ENCODE results near the gene CFL2. TPM values are rescaled to one million over a fixed set of nuclear protein-coding genes. Genes with fewer than 3 reads are reported as not detected.

Gene CFL2
- total RNA-seq, 1 experiment from 2014 or later, result 20.1 TPM

DNA sequence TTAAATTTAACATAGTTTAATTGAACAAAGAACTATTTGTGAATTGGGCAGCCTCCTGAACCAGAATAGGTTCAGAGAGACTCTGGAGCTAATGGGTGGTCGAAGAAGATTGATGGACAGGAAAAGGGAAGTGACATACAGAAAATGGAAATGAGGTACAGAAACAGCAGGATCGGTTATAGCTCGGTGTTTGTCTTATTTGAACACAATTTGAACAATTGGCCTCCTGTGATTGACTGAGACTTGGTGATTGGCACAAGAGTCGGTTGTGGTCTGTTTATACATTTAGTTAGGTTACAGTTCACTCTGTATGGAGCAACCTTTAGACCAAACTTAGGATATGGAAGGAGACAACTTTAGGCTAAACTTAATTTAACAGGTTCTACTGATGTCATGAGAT, 18.4 kb upstream of the CFL2 start (continued):
- TF ChIP-seq, protein P1, sequence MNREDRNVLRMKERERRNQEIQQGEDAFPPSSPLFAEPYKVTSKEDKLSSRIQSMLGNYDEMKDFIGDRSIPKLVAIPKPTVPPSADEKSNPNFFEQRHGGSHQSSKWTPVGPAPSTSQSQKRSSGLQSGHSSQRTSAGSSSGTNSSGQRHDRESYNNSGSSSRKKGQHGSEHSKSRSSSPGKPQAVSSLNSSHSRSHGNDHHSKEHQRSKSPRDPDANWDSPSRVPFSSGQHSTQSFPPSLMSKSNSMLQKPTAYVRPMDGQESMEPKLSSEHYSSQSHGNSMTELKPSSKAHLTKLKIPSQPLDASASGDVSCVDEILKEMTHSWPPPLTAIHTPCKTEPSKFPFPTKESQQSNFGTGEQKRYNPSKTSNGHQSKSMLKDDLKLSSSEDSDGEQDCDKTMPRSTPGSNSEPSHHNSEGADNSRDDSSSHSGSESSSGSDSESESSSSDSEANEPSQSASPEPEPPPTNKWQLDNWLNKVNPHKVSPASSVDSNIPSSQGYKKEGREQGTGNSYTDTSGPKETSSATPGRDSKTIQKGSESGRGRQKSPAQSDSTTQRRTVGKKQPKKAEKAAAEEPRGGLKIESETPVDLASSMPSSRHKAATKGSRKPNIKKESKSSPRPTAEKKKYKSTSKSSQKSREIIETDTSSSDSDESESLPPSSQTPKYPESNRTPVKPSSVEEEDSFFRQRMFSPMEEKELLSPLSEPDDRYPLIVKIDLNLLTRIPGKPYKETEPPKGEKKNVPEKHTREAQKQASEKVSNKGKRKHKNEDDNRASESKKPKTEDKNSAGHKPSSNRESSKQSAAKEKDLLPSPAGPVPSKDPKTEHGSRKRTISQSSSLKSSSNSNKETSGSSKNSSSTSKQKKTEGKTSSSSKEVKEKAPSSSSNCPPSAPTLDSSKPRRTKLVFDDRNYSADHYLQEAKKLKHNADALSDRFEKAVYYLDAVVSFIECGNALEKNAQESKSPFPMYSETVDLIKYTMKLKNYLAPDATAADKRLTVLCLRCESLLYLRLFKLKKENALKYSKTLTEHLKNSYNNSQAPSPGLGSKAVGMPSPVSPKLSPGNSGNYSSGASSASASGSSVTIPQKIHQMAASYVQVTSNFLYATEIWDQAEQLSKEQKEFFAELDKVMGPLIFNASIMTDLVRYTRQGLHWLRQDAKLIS (CRISPR knock-in tag; IDR thresholded peaks at IDR 0.05; ENCODE audit: borderline replicate concordance), result no peak
- no peak for TF ChIP-seq HMGA2 (CRISPR knock-in tag; IDR thresholded peaks at IDR 0.05)
- TF ChIP-seq, protein P2, sequence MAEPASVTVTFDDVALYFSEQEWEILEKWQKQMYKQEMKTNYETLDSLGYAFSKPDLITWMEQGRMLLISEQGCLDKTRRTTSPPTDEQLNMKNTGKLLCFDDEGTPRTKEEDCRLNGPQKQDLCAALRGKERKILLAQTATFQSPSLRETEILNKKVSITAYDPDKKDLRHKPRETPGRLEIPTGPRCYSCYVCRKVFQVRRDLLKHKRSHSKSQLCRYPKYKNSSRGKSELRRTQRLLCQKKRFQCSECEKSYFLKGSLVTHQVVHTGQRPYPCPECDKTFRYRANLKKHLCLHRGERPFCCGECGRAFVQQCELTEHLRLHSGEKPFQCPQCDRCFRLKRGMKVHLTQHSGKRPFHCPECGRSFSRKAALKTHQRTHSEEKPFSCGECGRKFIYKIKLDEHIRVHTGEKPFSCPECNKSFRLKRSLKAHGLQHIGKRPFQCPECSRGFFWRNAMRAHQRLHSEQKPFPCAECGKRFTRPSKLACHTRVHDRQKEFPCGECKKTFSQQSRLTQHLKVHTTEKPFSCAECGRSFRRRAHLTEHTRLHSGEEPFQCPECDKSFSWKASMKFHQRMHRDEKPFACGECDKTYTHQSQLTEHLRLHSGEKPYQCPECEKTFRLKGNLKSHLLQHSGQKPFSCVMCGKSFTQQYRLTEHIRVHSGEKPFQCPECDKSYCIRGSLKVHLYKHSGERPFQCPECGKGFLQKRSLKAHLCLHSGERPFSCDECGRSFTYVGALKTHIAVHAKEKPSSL (CRISPR knock-in tag; conservative IDR thresholded peaks at IDR 0.05), result no peak
- TF ChIP-seq GTF2I (CRISPR knock-in tag; conservative IDR thresholded peaks at IDR 0.05), result no peak
- TF ChIP-seq CREB1 (CRISPR knock-in tag; IDR thresholded peaks at IDR 0.05), result no peak

DNA sequence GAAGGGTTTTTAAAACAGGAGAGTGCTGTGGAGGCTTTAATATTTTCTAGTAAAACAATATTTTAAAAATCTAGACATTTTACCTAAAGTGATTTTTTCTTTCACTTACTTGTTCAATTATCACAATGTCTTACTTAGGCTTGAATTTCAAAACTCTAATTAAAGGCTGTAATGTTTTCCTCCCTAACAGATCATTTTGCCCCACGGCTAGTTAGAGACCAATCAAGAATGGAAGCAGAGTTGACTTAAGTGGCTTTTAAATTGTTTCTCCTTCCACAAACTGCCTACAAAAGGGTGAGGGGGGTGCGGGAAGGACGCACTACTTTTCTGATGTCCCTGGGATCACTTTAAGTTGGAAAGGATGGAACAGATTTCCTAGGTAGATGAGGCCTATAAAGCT, 9.5 kb upstream of the CFL2 start:
- ATAC-seq, result no peak
- no peaks in the 10 kb centered on the region for H3K36me3 Mint-ChIP-seq
- no peak for TF ChIP-seq ZNF396 (CRISPR knock-in tag; IDR thresholded peaks at IDR 0.05; ENCODE audit: borderline replicate concordance)
- TF ChIP-seq, protein P3, sequence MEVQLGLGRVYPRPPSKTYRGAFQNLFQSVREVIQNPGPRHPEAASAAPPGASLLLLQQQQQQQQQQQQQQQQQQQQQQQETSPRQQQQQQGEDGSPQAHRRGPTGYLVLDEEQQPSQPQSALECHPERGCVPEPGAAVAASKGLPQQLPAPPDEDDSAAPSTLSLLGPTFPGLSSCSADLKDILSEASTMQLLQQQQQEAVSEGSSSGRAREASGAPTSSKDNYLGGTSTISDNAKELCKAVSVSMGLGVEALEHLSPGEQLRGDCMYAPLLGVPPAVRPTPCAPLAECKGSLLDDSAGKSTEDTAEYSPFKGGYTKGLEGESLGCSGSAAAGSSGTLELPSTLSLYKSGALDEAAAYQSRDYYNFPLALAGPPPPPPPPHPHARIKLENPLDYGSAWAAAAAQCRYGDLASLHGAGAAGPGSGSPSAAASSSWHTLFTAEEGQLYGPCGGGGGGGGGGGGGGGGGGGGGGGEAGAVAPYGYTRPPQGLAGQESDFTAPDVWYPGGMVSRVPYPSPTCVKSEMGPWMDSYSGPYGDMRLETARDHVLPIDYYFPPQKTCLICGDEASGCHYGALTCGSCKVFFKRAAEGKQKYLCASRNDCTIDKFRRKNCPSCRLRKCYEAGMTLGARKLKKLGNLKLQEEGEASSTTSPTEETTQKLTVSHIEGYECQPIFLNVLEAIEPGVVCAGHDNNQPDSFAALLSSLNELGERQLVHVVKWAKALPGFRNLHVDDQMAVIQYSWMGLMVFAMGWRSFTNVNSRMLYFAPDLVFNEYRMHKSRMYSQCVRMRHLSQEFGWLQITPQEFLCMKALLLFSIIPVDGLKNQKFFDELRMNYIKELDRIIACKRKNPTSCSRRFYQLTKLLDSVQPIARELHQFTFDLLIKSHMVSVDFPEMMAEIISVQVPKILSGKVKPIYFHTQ (CRISPR knock-in tag; IDR thresholded peaks at IDR 0.05), result no peak
- TF ChIP-seq OVOL2 (CRISPR knock-in tag; IDR thresholded peaks at IDR 0.05; ENCODE audit: borderline replicate concordance), result no peak
- TF ChIP-seq, protein P4, sequence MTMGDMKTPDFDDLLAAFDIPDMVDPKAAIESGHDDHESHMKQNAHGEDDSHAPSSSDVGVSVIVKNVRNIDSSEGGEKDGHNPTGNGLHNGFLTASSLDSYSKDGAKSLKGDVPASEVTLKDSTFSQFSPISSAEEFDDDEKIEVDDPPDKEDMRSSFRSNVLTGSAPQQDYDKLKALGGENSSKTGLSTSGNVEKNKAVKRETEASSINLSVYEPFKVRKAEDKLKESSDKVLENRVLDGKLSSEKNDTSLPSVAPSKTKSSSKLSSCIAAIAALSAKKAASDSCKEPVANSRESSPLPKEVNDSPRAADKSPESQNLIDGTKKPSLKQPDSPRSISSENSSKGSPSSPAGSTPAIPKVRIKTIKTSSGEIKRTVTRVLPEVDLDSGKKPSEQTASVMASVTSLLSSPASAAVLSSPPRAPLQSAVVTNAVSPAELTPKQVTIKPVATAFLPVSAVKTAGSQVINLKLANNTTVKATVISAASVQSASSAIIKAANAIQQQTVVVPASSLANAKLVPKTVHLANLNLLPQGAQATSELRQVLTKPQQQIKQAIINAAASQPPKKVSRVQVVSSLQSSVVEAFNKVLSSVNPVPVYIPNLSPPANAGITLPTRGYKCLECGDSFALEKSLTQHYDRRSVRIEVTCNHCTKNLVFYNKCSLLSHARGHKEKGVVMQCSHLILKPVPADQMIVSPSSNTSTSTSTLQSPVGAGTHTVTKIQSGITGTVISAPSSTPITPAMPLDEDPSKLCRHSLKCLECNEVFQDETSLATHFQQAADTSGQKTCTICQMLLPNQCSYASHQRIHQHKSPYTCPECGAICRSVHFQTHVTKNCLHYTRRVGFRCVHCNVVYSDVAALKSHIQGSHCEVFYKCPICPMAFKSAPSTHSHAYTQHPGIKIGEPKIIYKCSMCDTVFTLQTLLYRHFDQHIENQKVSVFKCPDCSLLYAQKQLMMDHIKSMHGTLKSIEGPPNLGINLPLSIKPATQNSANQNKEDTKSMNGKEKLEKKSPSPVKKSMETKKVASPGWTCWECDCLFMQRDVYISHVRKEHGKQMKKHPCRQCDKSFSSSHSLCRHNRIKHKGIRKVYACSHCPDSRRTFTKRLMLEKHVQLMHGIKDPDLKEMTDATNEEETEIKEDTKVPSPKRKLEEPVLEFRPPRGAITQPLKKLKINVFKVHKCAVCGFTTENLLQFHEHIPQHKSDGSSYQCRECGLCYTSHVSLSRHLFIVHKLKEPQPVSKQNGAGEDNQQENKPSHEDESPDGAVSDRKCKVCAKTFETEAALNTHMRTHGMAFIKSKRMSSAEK (CRISPR knock-in tag; IDR thresholded peaks at IDR 0.05; ENCODE audit: borderline replicate concordance), result no peak
- TF ChIP-seq TCF7 (CRISPR knock-in tag; IDR thresholded peaks at IDR 0.05; ENCODE audit: low read depth), result no peak
- no peak for TF ChIP-seq ZNF219 (CRISPR knock-in tag; IDR thresholded peaks at IDR 0.05; ENCODE audit: borderline replicate concordance)
- TF ChIP-seq TEAD1 (CRISPR knock-in tag; IDR thresholded peaks at IDR 0.05), result no peak
- no peak for TF ChIP-seq HMGA2 (CRISPR knock-in tag; IDR thresholded peaks at IDR 0.05)
- TF ChIP-seq NFATC4 (CRISPR knock-in tag; IDR thresholded peaks at IDR 0.05), result no peak
- TF ChIP-seq, protein P5, sequence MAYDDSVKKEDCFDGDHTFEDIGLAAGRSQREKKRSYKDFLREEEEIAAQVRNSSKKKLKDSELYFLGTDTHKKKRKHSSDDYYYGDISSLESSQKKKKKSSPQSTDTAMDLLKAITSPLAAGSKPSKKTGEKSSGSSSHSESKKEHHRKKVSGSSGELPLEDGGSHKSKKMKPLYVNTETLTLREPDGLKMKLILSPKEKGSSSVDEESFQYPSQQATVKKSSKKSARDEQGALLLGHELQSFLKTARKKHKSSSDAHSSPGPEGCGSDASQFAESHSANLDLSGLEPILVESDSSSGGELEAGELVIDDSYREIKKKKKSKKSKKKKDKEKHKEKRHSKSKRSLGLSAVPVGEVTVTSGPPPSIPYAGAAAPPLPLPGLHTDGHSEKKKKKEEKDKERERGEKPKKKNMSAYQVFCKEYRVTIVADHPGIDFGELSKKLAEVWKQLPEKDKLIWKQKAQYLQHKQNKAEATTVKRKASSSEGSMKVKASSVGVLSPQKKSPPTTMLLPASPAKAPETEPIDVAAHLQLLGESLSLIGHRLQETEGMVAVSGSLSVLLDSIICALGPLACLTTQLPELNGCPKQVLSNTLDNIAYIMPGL (CRISPR knock-in tag; IDR thresholded peaks at IDR 0.05), result no peak
- TF ChIP-seq, protein P6, sequence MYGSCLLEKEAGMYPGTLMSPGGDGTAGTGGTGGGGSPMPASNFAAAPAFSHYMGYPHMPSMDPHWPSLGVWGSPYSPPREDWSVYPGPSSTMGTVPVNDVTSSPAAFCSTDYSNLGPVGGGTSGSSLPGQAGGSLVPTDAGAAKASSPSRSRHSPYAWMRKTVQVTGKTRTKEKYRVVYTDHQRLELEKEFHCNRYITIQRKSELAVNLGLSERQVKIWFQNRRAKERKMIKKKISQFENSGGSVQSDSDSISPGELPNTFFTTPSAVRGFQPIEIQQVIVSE (CRISPR knock-in tag; IDR thresholded peaks at IDR 0.05; ENCODE audit: borderline replicate concordance), result no peak
- TF ChIP-seq MYBL2 (CRISPR knock-in tag; IDR thresholded peaks at IDR 0.05), result no peak
- no peak for TF ChIP-seq NR1H2 (CRISPR knock-in tag; IDR thresholded peaks at IDR 0.05)
- no peak for TF ChIP-seq NFYB (CRISPR knock-in tag; conservative IDR thresholded peaks at IDR 0.05; ENCODE audit: low read depth)
- no peak for TF ChIP-seq RORB (CRISPR knock-in tag; IDR thresholded peaks at IDR 0.05)
- TF ChIP-seq PRRX2 (CRISPR knock-in tag; IDR thresholded peaks at IDR 0.05), result no peak
- no peak for DNase-seq (ENCODE audit: low spot score)
- no peak overlapping the region for H3K27ac Mint-ChIP-seq
- H3K27me3 Mint-ChIP-seq (ENCODE audit: low read depth), result no peaks in the 10 kb centered on the region
- no peaks in the 10 kb centered on the region for H3K9me3 Mint-ChIP-seq
- POLR2A ChIA-PET, result no interaction called here
- H3K4me3 Mint-ChIP-seq, result no peak overlapping the region
- H3K4me1 Mint-ChIP-seq, result peaks cover 7% of the 10 kb centered on the region
- CTCF ChIA-PET, result interaction anchor here (3.1 kb wide), 1 partner anchor 51 kb away, joined by 47 read pairs; no protein-coding TSS in a partner anchor
